GM10248 (cell line): ENCODE data around the gene C11orf68.

Experiments
- CTCF ChIA-PET: fragments of 300-600 bp; sonication (Branson Sonifier 250); formaldehyde crosslinking; extraction: SDS; loops from one replicate; lab custom pipeline; 2021; ENCODE audit warnings: antibody characterized with exemption; lab: Yijun Ruan, JAX
- POLR2A ChIA-PET: fragments of 350-650 bp; sonication (Branson Sonifier 250); formaldehyde crosslinking; extraction: SDS; loops from one replicate; lab custom pipeline; 2020; ENCODE audit warnings: antibody characterized with exemption; lab: Yijun Ruan, JAX
- DNase-seq: peaks from one replicate; pipeline ENCODE4 v3.0.0; 2012; ENCODE audit errors: extremely low spot score
- TF ChIP-seq, protein P1 (sequence below): IDR thresholded peaks from 2 replicates; pipeline ENCODE4 v1.5.1; 2012; ENCODE audit warnings: mild to moderate bottlenecking, low read depth; ENCODE audit errors: extremely low read depth, missing control alignments, control extremely low read depth

The C11orf68 gene

GRCh38 chr11:65945430-65945911 is 26.6 kb upstream of the C11orf68 start, which contains the start of gene TSGA10IP:
TSGA10IP (plus strand) TSS chr11:65945480; CDS start chr11:65945676, 196 bp downstream.
- TF ChIP-seq, protein P1, sequence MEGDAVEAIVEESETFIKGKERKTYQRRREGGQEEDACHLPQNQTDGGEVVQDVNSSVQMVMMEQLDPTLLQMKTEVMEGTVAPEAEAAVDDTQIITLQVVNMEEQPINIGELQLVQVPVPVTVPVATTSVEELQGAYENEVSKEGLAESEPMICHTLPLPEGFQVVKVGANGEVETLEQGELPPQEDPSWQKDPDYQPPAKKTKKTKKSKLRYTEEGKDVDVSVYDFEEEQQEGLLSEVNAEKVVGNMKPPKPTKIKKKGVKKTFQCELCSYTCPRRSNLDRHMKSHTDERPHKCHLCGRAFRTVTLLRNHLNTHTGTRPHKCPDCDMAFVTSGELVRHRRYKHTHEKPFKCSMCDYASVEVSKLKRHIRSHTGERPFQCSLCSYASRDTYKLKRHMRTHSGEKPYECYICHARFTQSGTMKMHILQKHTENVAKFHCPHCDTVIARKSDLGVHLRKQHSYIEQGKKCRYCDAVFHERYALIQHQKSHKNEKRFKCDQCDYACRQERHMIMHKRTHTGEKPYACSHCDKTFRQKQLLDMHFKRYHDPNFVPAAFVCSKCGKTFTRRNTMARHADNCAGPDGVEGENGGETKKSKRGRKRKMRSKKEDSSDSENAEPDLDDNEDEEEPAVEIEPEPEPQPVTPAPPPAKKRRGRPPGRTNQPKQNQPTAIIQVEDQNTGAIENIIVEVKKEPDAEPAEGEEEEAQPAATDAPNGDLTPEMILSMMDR = no peak
- POLR2A ChIA-PET = no interaction called here
- DNase-seq = no peak

DNA sequence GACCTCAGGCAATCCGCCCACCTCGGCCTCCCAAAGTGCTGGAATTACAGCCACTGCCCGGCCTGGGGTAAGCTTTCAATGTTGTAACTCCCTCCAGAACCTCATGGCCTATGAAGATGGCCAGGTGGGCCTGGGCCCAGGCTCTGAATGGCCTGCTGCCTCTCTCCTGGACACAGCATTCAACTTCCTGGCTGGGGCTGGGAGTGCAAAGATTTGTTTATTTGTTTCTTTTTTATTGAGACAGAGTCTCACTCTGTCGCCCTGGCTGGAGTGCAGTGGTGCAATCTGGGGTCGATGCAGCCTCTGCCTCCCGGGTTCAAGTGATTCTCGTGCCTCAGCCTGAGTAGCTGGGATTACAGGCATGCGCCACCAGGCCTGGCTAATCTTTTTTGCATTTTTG is 25.9 kb upstream of the C11orf68 start:
- TF ChIP-seq, protein P1 = no peak
- no peak for DNase-seq
- CTCF ChIA-PET = interaction anchor here (1.1 to 1.2 kb wide), 2 partner anchors 16 to 85 kb away, joined by 3 to 5 read pairs; no protein-coding TSS in a partner anchor
- POLR2A ChIA-PET = no interaction called here

More at GRCh38 chr11:65945430-65945911, 26.6 kb upstream of the C11orf68 start, which contains the start of gene TSGA10IP:
- CTCF ChIA-PET = interaction anchor here (1.2 kb wide), 1 partner anchor 86 kb away, joined by 3 read pairs; no protein-coding TSS in a partner anchor

- ChIA-PET CTCF (interaction anchor here (1.1 to 1.2 kb wide), 2 partner anchors 15 to 85 kb away, joined by 3 to 5 read pairs; no protein-coding TSS in a partner anchor), POLR2A (no interaction called here)
- TF ChIP-seq, protein P1 = no peak
- no peak for DNase-seq
Measured at GRCh38 chr11:65944191-65944590, 25.3 kb upstream of the C11orf68 start.

GRCh38 chr11:65942531-65942930 is 23.7 kb upstream of the C11orf68 start:
- CTCF ChIA-PET = interaction anchor here (1.3 to 2.1 kb wide), 2 partner anchors 58 to 162 kb away, joined by 4 to 7 read pairs; no protein-coding TSS in a partner anchor
- DNase-seq = no peak
- POLR2A ChIA-PET = no interaction called here
- TF ChIP-seq, protein P1 = no peak

- ChIA-PET POLR2A (no interaction called here), CTCF (interaction anchor here (1.2 to 2.1 kb wide), 2 partner anchors 54 to 57 kb away, joined by 3 to 7 read pairs; partner anchors contain the start of gene FIBP)
- TF ChIP-seq, protein P1 = no peak
- no peak for DNase-seq
Measured at GRCh38 chr11:65941720-65942310, 23.0 kb upstream of the C11orf68 start.

- TF ChIP-seq, protein P1 = no peak
- POLR2A ChIA-PET = no interaction called here
- CTCF ChIA-PET = interaction anchor here (1.0 to 5.2 kb wide), 5 partner anchors 15 to 85 kb away, joined by 3 to 24 read pairs (median 4); partner anchors contain the start of gene MUS81
- no peak for DNase-seq
Measured at GRCh38 chr11:65937766-65938165, 18.9 kb upstream of the C11orf68 start.
